ENCODE results near the gene TREML1. TPM values are rescaled to one million over a fixed set of nuclear protein-coding genes. Genes with fewer than 3 reads are reported as not detected.
"Not testable (repeated sequence)": the region's sequence is repeated elsewhere in the genome, so short reads cannot be mapped to it uniquely, and the experiment has no call there.

Gene TREML1
- total RNA-seq, 3 donors from 2014 or later (not counting 1 experiment from before 2014, with no cell fraction given): 1.4 to 8.6 (median 3.4) TPM

DNA sequence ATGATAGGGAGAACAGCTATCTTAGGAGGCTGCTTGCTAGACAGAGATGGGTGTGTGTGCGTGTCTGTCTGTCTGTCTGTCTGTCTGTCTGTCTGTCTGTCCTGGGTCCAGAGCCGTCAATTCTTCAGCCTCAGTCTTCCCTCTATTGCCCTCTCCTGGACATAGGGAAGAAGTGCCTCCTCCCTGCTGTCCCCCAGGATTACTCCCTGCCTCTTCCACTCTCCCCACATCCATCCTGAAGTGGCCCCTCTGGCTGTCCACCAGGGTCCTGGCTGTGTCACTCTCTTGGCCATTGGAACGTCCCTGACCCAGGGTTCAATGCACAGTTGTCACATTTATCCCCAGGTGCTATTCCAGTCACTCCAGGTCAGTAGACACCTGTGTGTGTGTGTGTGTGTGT lies 36.6 kb upstream of the TREML1 start:
- intact Hi-C loops (cut with micrococcal nuclease): loop anchor here (1.0 kb wide), 1 partner anchor 128 kb away; no protein-coding TSS in a partner anchor
- DNase-seq: no peak
- no peak for ATAC-seq
- Histone ChIP-seq H3K4me1 (ENCODE audit: control insufficient read depth, insufficient read depth, low read length) (peaks cover 25% of the 10 kb centered on the region), H3K36me3 (ENCODE audit: control insufficient read depth, insufficient read depth, low read length) (no peaks in the 10 kb centered on the region), H3K9me3 (ENCODE audit: control insufficient read depth, insufficient read depth, low read length) (peaks cover 8% of the 10 kb centered on the region), H3K27ac (ENCODE audit: low read length) (no peak overlapping the region), H3K27me3 (ENCODE audit: control insufficient read depth, insufficient read depth, low read length) (no peaks in the 10 kb centered on the region), H3K4me3 (ENCODE audit: low read length) (no peak overlapping the region)
- H3K36me3 Mint-ChIP-seq: no peaks in the 10 kb centered on the region
- WGBS (ENCODE audit: insufficient coverage): 74% methylated on average over 3 of the region's 3 CpGs
- H3K4me3 Mint-ChIP-seq: no peak overlapping the region
- no peak overlapping the region for H3K27ac Mint-ChIP-seq
- H3K27me3 Mint-ChIP-seq (ENCODE audit: low read depth in 2 of 2): no peaks in the 10 kb centered on the region
- peaks cover 0 to 2% of the 10 kb centered on the region in 2 donors for H3K9me3 Mint-ChIP-seq
- TF ChIP-seq CTCF (IDR thresholded peaks at IDR 0.05): no peak
- peaks cover 23 to 41% of the 10 kb centered on the region in 2 donors for H3K4me1 Mint-ChIP-seq

DNA sequence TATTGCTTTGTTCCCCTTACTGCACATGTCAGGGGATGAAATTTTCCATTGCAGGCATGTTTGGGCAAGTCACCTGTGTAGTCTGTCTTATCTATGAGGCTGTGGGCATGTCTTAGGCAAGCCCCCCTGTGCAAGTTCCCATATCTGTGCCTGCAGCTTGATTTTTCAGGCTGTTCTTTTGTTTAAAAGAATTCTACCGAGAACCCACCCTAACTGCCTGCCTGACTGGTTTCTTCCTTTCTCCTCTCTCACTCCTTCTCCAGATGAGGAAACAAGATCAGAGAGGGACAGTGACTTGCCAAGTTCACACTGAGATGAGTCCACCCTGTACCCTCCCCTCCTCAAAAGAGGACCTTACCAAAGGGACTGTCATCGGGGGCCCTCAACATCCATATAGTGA lies 35.8 kb upstream of the TREML1 start:
- Histone ChIP-seq H3K9me3 (ENCODE audit: control insufficient read depth, insufficient read depth, low read length) (peaks cover 8% of the 10 kb centered on the region), H3K36me3 (ENCODE audit: control insufficient read depth, insufficient read depth, low read length) (no peaks in the 10 kb centered on the region), H3K27ac (ENCODE audit: low read length) (no peak overlapping the region), H3K4me1 (ENCODE audit: control insufficient read depth, insufficient read depth, low read length) (peaks cover 28% of the 10 kb centered on the region), H3K4me3 (ENCODE audit: low read length) (no peak overlapping the region), H3K27me3 (ENCODE audit: control insufficient read depth, insufficient read depth, low read length) (no peaks in the 10 kb centered on the region)
- Mint-ChIP-seq H3K27me3 (ENCODE audit: low read depth in 2 of 2) (no peaks in the 10 kb centered on the region), H3K4me3 (no peak overlapping the region), H3K27ac (no peak overlapping the region), H3K9me3 (peaks cover 0 to 2% of the 10 kb centered on the region in 2 donors), H3K4me1 (peaks cover 23 to 41% of the 10 kb centered on the region in 2 donors), H3K36me3 (no peaks in the 10 kb centered on the region)
- ATAC-seq: no peak
- 87% methylated on average over 1 of the region's 2 CpGs for WGBS (ENCODE audit: insufficient coverage)
- DNase-seq: no peak
- no peak for TF ChIP-seq CTCF (IDR thresholded peaks at IDR 0.05)
- intact Hi-C loops (cut with micrococcal nuclease): no loop called here

DNA sequence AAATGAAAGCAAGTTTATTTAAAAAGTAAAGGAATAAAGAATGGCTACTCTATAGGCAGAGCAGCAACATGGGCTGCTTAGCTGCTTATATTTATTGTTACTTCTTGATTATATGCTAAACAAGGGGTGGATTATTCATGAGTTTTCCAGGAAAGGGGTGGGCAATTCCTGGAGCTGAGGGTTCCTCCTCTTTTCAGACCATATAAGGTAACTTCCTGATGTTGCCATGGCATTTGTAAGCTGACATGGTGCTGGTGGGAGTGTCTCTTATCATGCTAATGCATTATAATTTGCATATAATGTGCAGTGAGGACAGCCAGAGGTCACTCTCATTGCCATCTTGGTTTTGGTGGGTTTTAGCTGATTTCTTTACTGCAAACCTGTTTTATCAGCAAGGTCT lies 34.9 kb upstream of the TREML1 start:
- H3K27me3 ChIP-seq (ENCODE audit: control insufficient read depth, insufficient read depth, low read length); H3K27me3 Mint-ChIP-seq (ENCODE audit: low read depth in 2 of 2); H3K27ac Mint-ChIP-seq; H3K4me3 ChIP-seq (ENCODE audit: low read length); DNase-seq; H3K9me3 Mint-ChIP-seq; H3K9me3 ChIP-seq (ENCODE audit: control insufficient read depth, insufficient read depth, low read length); H3K27ac ChIP-seq (ENCODE audit: low read length); H3K36me3 ChIP-seq (ENCODE audit: control insufficient read depth, insufficient read depth, low read length); ATAC-seq; H3K4me3 Mint-ChIP-seq; H3K36me3 Mint-ChIP-seq; intact Hi-C loops (cut with micrococcal nuclease): not testable (repeated sequence)
- H3K4me1 Mint-ChIP-seq: peaks cover 23 to 41% of the 10 kb centered on the region in 2 donors
- peaks cover 28% of the 10 kb centered on the region for H3K4me1 ChIP-seq (ENCODE audit: control insufficient read depth, insufficient read depth, low read length)

GRCh38 chr6:41187924-41188886 lies 34.1 kb upstream of the TREML1 start:
- WGBS (ENCODE audit: insufficient coverage): 87% methylated on average over 8 of the region's 8 CpGs
- intact Hi-C loops (cut with micrococcal nuclease): no loop called here
- no peaks in the 10 kb centered on the region for H3K27me3 ChIP-seq (ENCODE audit: control insufficient read depth, insufficient read depth, low read length)
- peaks cover 8% of the 10 kb centered on the region for H3K9me3 ChIP-seq (ENCODE audit: control insufficient read depth, insufficient read depth, low read length)
- no peak overlapping the region for H3K4me3 ChIP-seq (ENCODE audit: low read length)
- H3K27ac ChIP-seq (ENCODE audit: low read length): no peak overlapping the region
- no peaks in the 10 kb centered on the region for H3K27me3 Mint-ChIP-seq (ENCODE audit: low read depth in 2 of 2)
- DNase-seq (no peak), ATAC-seq (no peak)
- no peaks in the 10 kb centered on the region for H3K36me3 Mint-ChIP-seq
- no peaks in the 10 kb centered on the region for H3K36me3 ChIP-seq (ENCODE audit: control insufficient read depth, insufficient read depth, low read length)
- TF ChIP-seq CTCF (IDR thresholded peaks at IDR 0.05): no peak
- H3K4me1 Mint-ChIP-seq: peaks cover 23 to 35% of the 10 kb centered on the region in 2 donors
- H3K9me3 Mint-ChIP-seq: peaks cover 0 to 2% of the 10 kb centered on the region in 2 donors
- H3K4me3 Mint-ChIP-seq: no peak overlapping the region
- peaks cover 28% of the 10 kb centered on the region for H3K4me1 ChIP-seq (ENCODE audit: control insufficient read depth, insufficient read depth, low read length)
- no peak overlapping the region for H3K27ac Mint-ChIP-seq

All from natural killer cell (primary cell).